Activated CD4-positive, alpha-beta memory T cell treated with anti-CD3 and anti-CD28 coated beads, Interleukin-2, amount 10 ng/mL, durations not matched to agents 7 days and 5 days (primary cell): ENCODE measurements around the gene GUK1. TPM values are rescaled to one million over a fixed set of nuclear protein-coding genes. Genes with fewer than 3 reads are reported as not detected.
A peak's percentile ranks its signal among the peaks of the same experiment; 100 is the strongest.

Source experiments
- CTCF ChIA-PET: fragments of 350-600 bp; sonication (Branson Sonifier 250); formaldehyde crosslinking; loops from one replicate; lab custom pipeline; 2021; ENCODE audit warnings: antibody characterized with exemption, inconsistent platforms; lab: Charles Lee
- POLR2A ChIA-PET: fragments of 350-600 bp; sonication (Branson Sonifier 250); formaldehyde crosslinking; loops from one replicate; lab custom pipeline; 2021; ENCODE audit warnings: antibody characterized with exemption; lab: Charles Lee
- DNase-seq: peaks from one replicate; pipeline ENCODE4 v3.0.0-alpha.2; 2020
- H3K27ac Mint-ChIP-seq: one replicate; pipeline ENCODE4 v1.8.0; 2021; ENCODE audit warnings: mild to moderate bottlenecking, mixed read lengths
- H3K27me3 Mint-ChIP-seq: one replicate; pipeline ENCODE4 v1.8.0; 2021; ENCODE audit warnings: mixed read lengths
- H3K36me3 Mint-ChIP-seq: one replicate; pipeline ENCODE4 v1.8.0; 2021; ENCODE audit warnings: low read depth, mixed read lengths
- H3K4me1 Mint-ChIP-seq: one replicate; pipeline ENCODE4 v1.8.0; 2021; ENCODE audit warnings: mixed read lengths
- H3K4me3 Mint-ChIP-seq: one replicate; pipeline ENCODE4 v1.8.0; 2021; ENCODE audit warnings: mild to moderate bottlenecking, mixed read lengths
- H3K9me3 Mint-ChIP-seq: one replicate; pipeline ENCODE4 v1.8.0; 2021; ENCODE audit warnings: mixed read lengths
- total RNA-seq, 2 experiments: library from RNA; stranded (reverse); gene quantifications; one replicate each; pipeline ENCODE4 v1.2.3, GENCODE V29; 2021

Gene GUK1, protein sequence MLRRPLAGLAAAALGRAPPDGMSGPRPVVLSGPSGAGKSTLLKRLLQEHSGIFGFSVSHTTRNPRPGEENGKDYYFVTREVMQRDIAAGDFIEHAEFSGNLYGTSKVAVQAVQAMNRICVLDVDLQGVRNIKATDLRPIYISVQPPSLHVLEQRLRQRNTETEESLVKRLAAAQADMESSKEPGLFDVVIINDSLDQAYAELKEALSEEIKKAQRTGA
- total RNA-seq: 100 to 1,000 TPM; 280 to 284 TPM

DNA sequence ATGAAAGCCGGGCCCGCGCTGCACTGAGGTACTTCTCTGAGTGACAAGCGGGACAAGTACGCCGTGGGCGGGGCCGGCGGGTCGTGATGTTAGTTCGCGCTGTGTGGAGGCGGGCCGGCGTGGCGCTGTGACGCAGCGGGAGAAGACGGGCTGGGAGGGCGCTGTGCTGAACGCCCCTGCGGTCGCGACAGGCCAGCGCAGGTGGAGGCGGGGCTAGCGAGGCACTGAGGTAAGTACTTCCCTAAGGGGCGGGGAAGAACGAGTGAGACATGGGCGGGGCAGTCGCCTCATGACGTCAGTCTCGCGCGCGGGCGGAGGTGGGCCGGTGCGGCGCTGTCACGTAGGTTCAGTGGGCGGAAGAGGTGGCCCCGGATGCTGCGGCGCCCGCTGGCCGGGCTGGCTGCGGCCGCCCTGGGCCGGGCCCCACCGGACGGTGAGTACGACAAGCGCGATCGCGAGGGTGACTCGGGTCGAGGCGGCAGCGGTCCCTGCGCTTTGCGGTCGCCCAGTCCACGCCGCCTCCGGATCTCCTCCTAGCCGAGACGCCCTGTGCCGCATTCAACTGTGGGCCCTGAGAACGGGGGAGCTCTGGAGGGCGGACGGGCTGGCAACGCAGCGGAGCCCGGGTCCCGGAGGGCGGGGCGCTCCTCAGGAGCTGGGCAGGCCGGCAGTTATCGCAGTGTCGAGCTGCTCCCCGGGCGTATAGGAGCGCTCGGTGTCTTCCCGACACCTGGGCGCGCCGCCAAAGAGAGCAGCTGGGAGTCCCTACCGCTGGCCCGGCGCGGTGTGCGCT is at the start of gene GUK1:
Gene GUK1, plus strand, starts transcription at position 349 of the 793 bp plus-strand sequence. Its CDS starts 24 bp downstream, at position 373.
- ChIA-PET CTCF (interaction anchor here (0.6 to 7.7 kb wide), 5 partner anchors 10 to 317 kb away, joined by 3 to 50 read pairs (median 5); partner anchors contain the start of genes IBA57 and MRPL55), POLR2A (interaction anchor here (0.7 to 10.2 kb wide), 17 partner anchors 9 to 373 kb away, joined by 3 to 95 read pairs (median 4); partner anchors contain the start of genes ARF1, C1orf35 and IBA57)
- peak within 1 kb of the TSS; percentile 98 for H3K27ac Mint-ChIP-seq
- H3K27me3 Mint-ChIP-seq: peaks cover 16% of the 10 kb centered on the region
- peak within 1 kb of the TSS; percentile 99 for H3K4me3 Mint-ChIP-seq
- H3K4me1 Mint-ChIP-seq: peaks cover 36% of the 10 kb centered on the region
- peak; percentile 100 for DNase-seq
- H3K9me3 Mint-ChIP-seq: no peaks in the 10 kb centered on the region
- peaks cover 28% of the 10 kb centered on the region for H3K36me3 Mint-ChIP-seq

- H3K36me3 Mint-ChIP-seq: peaks cover 84% of the 10 kb centered on the region
- no peaks in the 10 kb centered on the region for H3K27me3 Mint-ChIP-seq
- peaks cover 69% of the 10 kb centered on the region for H3K4me1 Mint-ChIP-seq
- CTCF ChIA-PET: interaction anchor here (1.5 kb wide), 1 partner anchor 91 kb away, joined by 3 read pairs; no protein-coding TSS in a partner anchor
- no peak for DNase-seq
- POLR2A ChIA-PET: interaction anchor here (0.9 to 3.2 kb wide), 6 partner anchors 8 to 315 kb away, joined by 3 to 17 read pairs (median 4); partner anchors contain the start of genes ARF1 and MRPL55
- H3K4me3 Mint-ChIP-seq: no peak overlapping the region
- H3K9me3 Mint-ChIP-seq: peaks cover 20% of the 10 kb centered on the region
- H3K27ac Mint-ChIP-seq: no peak overlapping the region
These were observed 49.4 kb upstream of the GUK1 start for GRCh38 chr1:228090613-228091081.

GRCh38 chr1:228091084-228091483 is 49.0 kb upstream of the GUK1 start:
- Mint-ChIP-seq H3K27ac (no peak overlapping the region), H3K9me3 (peaks cover 21% of the 10 kb centered on the region), H3K36me3 (peaks cover 86% of the 10 kb centered on the region), H3K4me3 (no peak overlapping the region), H3K27me3 (no peaks in the 10 kb centered on the region), H3K4me1 (peaks cover 69% of the 10 kb centered on the region)
- ChIA-PET CTCF (interaction anchor here (1.5 kb wide), 1 partner anchor 92 kb away, joined by 3 read pairs; no protein-coding TSS in a partner anchor), POLR2A (interaction anchor here (0.9 to 3.2 kb wide), 6 partner anchors 9 to 315 kb away, joined by 3 to 17 read pairs (median 4); partner anchors contain the start of genes ARF1 and MRPL55)
- DNase-seq: no peak

GRCh38 chr1:228092342-228093049 is 47.6 kb upstream of the GUK1 start:
- ChIA-PET CTCF (no interaction called here), POLR2A (interaction anchor here (0.6 to 3.2 kb wide), 5 partner anchors 9 to 73 kb away, joined by 3 to 17 read pairs (median 4); partner anchors contain the start of gene ARF1)
- peaks cover 86% of the 10 kb centered on the region for H3K36me3 Mint-ChIP-seq
- no peak for DNase-seq
- H3K4me3 Mint-ChIP-seq: no peak overlapping the region
- peaks cover 58% of the 10 kb centered on the region for H3K4me1 Mint-ChIP-seq
- H3K27me3 Mint-ChIP-seq: no peaks in the 10 kb centered on the region
- no peak overlapping the region for H3K27ac Mint-ChIP-seq
- peaks cover 21% of the 10 kb centered on the region for H3K9me3 Mint-ChIP-seq

DNA sequence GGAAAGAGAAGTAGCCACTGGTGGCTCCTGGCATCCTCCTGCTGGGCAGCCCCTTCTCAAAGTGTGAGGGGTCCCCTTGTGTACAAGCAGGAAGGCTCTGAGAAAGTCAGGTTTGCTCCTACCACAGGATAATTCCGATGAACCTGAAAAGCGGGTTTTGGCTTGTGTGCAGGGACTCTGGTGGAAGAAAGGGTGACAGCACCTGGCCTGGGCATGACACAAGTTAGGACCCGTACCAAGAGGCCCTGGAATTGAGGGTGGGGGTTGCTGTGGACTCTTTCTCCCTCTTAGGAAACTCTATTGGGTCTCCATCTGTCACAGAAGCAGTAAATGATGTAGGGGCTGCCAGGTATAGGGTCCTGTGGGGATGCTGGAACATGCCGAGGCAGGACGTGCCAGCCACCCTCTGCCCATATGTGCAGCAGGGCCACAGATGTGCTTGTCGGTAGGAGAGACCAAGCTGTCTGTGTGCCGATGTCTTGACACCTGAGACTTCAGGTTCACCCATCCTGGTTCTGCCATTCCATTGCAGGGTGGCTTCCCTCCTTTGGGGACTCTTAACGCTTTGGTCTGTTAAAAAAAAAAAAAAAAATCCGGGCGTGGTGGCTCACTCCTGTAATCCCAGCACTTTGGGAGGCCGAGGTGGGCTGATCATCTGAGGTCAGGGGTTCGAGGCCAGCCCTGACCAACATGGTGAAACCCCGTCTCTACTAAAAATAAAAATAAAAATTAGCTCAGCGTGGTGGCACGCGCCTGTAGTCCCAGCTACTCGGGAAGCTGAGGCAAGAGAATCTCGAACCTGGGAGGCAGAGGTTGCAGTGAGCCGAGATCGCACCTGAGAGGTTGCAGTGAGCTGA is 46.8 kb upstream of the GUK1 start:
- Mint-ChIP-seq H3K4me1 (peaks cover 50% of the 10 kb centered on the region), H3K36me3 (peaks cover 86% of the 10 kb centered on the region), H3K27ac (no peak overlapping the region), H3K9me3 (peaks cover 21% of the 10 kb centered on the region), H3K27me3 (no peaks in the 10 kb centered on the region), H3K4me3 (no peak overlapping the region)
- ChIA-PET CTCF (no interaction called here), POLR2A (interaction anchor here (0.6 to 1.7 kb wide), 3 partner anchors 10 to 72 kb away, joined by 3 to 4 read pairs (median 3); partner anchors contain the start of gene ARF1)
- no peak for DNase-seq

GRCh38 chr1:228094432-228095016 is 45.6 kb upstream of the GUK1 start:
- Mint-ChIP-seq H3K9me3 (peaks cover 21% of the 10 kb centered on the region), H3K36me3 (peaks cover 87% of the 10 kb centered on the region), H3K27ac (no peak overlapping the region), H3K4me1 (peaks cover 38% of the 10 kb centered on the region), H3K4me3 (no peak overlapping the region), H3K27me3 (no peaks in the 10 kb centered on the region)
- no peak for DNase-seq
- CTCF ChIA-PET: no interaction called here
- POLR2A ChIA-PET: interaction anchor here (0.8 to 1.7 kb wide), 2 partner anchors 10 to 12 kb away, joined by 3 read pairs; partner anchors contain the start of gene ARF1

DNA sequence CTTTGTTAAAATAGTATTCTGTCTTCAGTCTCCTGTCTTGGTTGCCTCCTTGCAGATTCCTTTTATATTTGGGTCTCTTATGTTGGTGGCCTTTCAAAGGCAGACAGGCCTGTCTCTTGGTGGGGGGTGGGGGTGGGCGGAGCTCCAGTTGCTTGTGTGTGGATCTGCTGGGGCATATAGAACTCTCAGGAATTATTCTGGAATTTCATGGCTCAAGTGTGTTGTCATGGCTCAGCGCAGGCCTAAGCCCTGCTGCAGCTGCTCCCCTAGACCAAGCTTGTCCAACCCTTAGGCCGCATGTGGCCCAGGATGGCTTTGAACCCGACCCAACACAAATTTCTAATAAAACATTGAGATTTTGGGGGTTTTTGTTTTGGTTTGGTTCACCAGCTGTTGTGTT is 44.9 kb upstream of the GUK1 start:
- ChIA-PET POLR2A (interaction anchor here (0.8 to 1.7 kb wide), 2 partner anchors 11 to 13 kb away, joined by 3 read pairs; partner anchors contain the start of gene ARF1), CTCF (no interaction called here)
- no peak overlapping the region for H3K27ac Mint-ChIP-seq
- peaks cover 84% of the 10 kb centered on the region for H3K36me3 Mint-ChIP-seq
- H3K4me3 Mint-ChIP-seq: no peak overlapping the region
- H3K4me1 Mint-ChIP-seq: peaks cover 32% of the 10 kb centered on the region
- no peaks in the 10 kb centered on the region for H3K27me3 Mint-ChIP-seq
- no peak for DNase-seq
- H3K9me3 Mint-ChIP-seq: peaks cover 21% of the 10 kb centered on the region

GRCh38 chr1:228095938-228096337 is 44.1 kb upstream of the GUK1 start:
- H3K9me3 Mint-ChIP-seq: peaks cover 21% of the 10 kb centered on the region
- ChIA-PET POLR2A (no interaction called here), CTCF (no interaction called here)
- no peaks in the 10 kb centered on the region for H3K27me3 Mint-ChIP-seq
- DNase-seq: no peak
- peaks cover 26% of the 10 kb centered on the region for H3K4me1 Mint-ChIP-seq
- H3K36me3 Mint-ChIP-seq: peaks cover 77% of the 10 kb centered on the region
- no peak overlapping the region for H3K27ac Mint-ChIP-seq
- no peak overlapping the region for H3K4me3 Mint-ChIP-seq

GRCh38 chr1:228096416-228097332 is 43.4 kb upstream of the GUK1 start:
- Mint-ChIP-seq H3K4me3 (no peak overlapping the region), H3K4me1 (peaks cover 26% of the 10 kb centered on the region), H3K27ac (no peak overlapping the region), H3K9me3 (peaks cover 21% of the 10 kb centered on the region), H3K36me3 (peaks cover 69% of the 10 kb centered on the region), H3K27me3 (no peaks in the 10 kb centered on the region)
- ChIA-PET POLR2A (no interaction called here), CTCF (no interaction called here)
- DNase-seq: no peak

DNA sequence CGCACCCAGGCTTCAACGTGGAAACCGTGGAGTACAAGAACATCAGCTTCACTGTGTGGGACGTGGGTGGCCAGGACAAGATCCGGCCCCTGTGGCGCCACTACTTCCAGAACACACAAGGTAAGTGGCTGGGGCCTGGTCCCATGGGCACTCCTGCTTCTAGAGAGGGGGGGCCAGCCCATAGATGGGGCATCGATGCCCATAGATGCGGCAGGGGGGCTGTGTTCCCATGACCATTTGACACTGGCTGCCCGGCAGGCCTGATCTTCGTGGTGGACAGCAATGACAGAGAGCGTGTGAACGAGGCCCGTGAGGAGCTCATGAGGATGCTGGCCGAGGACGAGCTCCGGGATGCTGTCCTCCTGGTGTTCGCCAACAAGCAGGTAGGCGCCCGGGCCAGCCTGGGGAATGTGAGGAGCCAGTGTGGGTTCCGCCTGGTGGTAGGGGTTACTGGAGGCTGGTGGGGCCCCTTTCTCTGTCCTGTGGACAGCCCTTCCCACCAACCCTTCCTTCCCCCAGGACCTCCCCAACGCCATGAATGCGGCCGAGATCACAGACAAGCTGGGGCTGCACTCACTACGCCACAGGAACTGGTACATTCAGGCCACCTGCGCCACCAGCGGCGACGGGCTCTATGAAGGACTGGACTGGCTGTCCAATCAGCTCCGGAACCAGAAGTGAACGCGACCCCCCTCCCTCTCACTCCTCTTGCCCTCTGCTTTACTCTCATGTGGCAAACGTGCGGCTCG is 42.6 kb upstream of the GUK1 start:
- ChIA-PET POLR2A (interaction anchor here (0.8 to 3.0 kb wide), 5 partner anchors 8 to 339 kb away, joined by 3 to 28 read pairs (median 5); partner anchors contain the start of genes ARF1 and MRPL55), CTCF (no interaction called here)
- no peak for DNase-seq
- peaks cover 18% of the 10 kb centered on the region for H3K9me3 Mint-ChIP-seq
- no peak overlapping the region for H3K27ac Mint-ChIP-seq
- peaks cover 22% of the 10 kb centered on the region for H3K4me1 Mint-ChIP-seq
- H3K4me3 Mint-ChIP-seq: no peak overlapping the region
- H3K36me3 Mint-ChIP-seq: peaks cover 61% of the 10 kb centered on the region
- H3K27me3 Mint-ChIP-seq: no peaks in the 10 kb centered on the region
